Measurements from ENCODE around the gene UNG.

DNA sequence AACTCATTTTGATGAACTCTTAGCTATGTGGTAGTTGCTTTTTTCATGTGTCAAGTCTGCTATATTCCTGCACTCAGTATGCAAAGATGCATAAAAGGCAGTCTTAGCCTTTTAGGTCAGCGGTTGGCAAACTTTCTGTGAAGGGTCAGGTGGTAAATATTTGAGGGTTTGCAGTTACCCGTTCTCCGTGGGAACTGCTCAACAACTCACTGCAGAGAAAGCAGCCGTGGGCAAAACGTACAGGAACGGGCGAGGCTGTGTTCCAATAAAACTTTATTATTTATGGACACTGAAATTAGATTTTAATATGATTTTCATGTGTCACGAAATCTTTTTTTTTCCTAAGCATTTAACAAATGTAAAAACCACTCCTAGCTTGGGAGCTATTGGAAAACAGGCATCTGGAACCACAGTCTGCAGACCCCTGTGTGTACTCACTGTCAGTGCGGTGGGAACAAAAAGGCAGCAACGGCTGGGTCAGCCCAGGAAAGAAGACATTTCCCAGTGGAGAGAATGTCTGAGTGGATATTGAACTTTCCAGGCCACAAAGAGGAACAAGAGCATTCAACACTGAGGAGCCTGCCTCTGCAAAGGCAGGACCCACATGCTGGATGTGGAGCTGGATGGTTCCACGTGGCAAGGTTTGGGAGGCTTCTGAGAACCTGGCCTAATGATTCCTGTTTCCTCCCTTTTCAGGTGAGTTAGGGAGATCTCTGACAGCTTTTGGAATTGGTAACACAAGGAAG, 15.5 kb downstream of the UNG start:
- TF ChIP-seq, protein P1, sequence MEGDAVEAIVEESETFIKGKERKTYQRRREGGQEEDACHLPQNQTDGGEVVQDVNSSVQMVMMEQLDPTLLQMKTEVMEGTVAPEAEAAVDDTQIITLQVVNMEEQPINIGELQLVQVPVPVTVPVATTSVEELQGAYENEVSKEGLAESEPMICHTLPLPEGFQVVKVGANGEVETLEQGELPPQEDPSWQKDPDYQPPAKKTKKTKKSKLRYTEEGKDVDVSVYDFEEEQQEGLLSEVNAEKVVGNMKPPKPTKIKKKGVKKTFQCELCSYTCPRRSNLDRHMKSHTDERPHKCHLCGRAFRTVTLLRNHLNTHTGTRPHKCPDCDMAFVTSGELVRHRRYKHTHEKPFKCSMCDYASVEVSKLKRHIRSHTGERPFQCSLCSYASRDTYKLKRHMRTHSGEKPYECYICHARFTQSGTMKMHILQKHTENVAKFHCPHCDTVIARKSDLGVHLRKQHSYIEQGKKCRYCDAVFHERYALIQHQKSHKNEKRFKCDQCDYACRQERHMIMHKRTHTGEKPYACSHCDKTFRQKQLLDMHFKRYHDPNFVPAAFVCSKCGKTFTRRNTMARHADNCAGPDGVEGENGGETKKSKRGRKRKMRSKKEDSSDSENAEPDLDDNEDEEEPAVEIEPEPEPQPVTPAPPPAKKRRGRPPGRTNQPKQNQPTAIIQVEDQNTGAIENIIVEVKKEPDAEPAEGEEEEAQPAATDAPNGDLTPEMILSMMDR (IDR thresholded peaks at IDR 0.05): no peak
- no peak for TF ChIP-seq POLR2AphosphoS5 (IDR thresholded peaks at IDR 0.05)

All from breast epithelium (tissue), 3 donors.